Measurements from ENCODE around the gene PTPRF. TPM values are rescaled to one million over a fixed set of nuclear protein-coding genes. Genes with fewer than 3 reads are reported as not detected.

PTPRF gene
- total RNA-seq, 1 donor from 2014 or later, result 2.9 TPM

- Histone ChIP-seq H3K27ac (replicated peaks) (no peak overlapping the region), H3K36me3 (no peaks in the 10 kb centered on the region), H3K4me3 (no peak overlapping the region), H3K27me3 (ENCODE audit: low read depth) (peaks cover 71% of the 10 kb centered on the region), H3K4me1 (no peaks in the 10 kb centered on the region), H3K9me3 (replicated peaks) (no peaks in the 10 kb centered on the region)
- intact Hi-C loops (cut with micrococcal nuclease), result no loop called here
- TF ChIP-seq CTCF (IDR thresholded peaks at IDR 0.05; ENCODE audit: borderline replicate concordance), result no peak
- DNase-seq, result no peak
Observed at GRCh38 chr1:43522431-43522775, 8.3 kb upstream of the PTPRF start.

- TF ChIP-seq CTCF (IDR thresholded peaks at IDR 0.05; ENCODE audit: borderline replicate concordance), result no peak
- H3K4me1 ChIP-seq, result no peaks in the 10 kb centered on the region
- H3K27me3 ChIP-seq (ENCODE audit: low read depth), result peaks cover 72% of the 10 kb centered on the region
- DNase-seq, result no peak
- H3K36me3 ChIP-seq, result no peaks in the 10 kb centered on the region
- no peak overlapping the region for H3K4me3 ChIP-seq
- intact Hi-C loops (cut with micrococcal nuclease), result no loop called here
- H3K9me3 ChIP-seq (replicated peaks), result no peaks in the 10 kb centered on the region
- H3K27ac ChIP-seq (replicated peaks), result no peak overlapping the region
Observed at GRCh38 chr1:43522776-43523480, 7.8 kb upstream of the PTPRF start.

GRCh38 chr1:43524804-43525203, 5.9 kb upstream of the PTPRF start:
- H3K4me1 ChIP-seq, result no peaks in the 10 kb centered on the region
- H3K9me3 ChIP-seq (replicated peaks), result no peaks in the 10 kb centered on the region
- DNase-seq, result no peak
- H3K27me3 ChIP-seq (ENCODE audit: low read depth), result peaks cover 63% of the 10 kb centered on the region
- intact Hi-C loops (cut with micrococcal nuclease), result no loop called here
- no peak overlapping the region for H3K4me3 ChIP-seq
- H3K27ac ChIP-seq (replicated peaks), result no peak overlapping the region
- TF ChIP-seq CTCF (IDR thresholded peaks at IDR 0.05; ENCODE audit: borderline replicate concordance), result no peak
- H3K36me3 ChIP-seq, result no peaks in the 10 kb centered on the region

GRCh38 chr1:43526002-43526401, 4.7 kb upstream of the PTPRF start:
- H3K27me3 ChIP-seq (ENCODE audit: low read depth), result peaks cover 61% of the 10 kb centered on the region
- intact Hi-C loops (cut with micrococcal nuclease), result no loop called here
- no peak overlapping the region for H3K4me3 ChIP-seq
- TF ChIP-seq CTCF (IDR thresholded peaks at IDR 0.05; ENCODE audit: borderline replicate concordance), result no peak
- H3K36me3 ChIP-seq, result no peaks in the 10 kb centered on the region
- DNase-seq, result no peak
- H3K4me1 ChIP-seq, result peaks cover 5% of the 10 kb centered on the region
- no peak overlapping the region for H3K27ac ChIP-seq (replicated peaks)
- no peaks in the 10 kb centered on the region for H3K9me3 ChIP-seq (replicated peaks)

- H3K27me3 ChIP-seq (ENCODE audit: low read depth), result peaks cover 56% of the 10 kb centered on the region
- no peaks in the 10 kb centered on the region for H3K9me3 ChIP-seq (replicated peaks)
- intact Hi-C loops (cut with micrococcal nuclease), result no loop called here
- H3K36me3 ChIP-seq, result no peaks in the 10 kb centered on the region
- no peak overlapping the region for H3K27ac ChIP-seq (replicated peaks)
- DNase-seq, result peak; percentile 29
- H3K4me1 ChIP-seq, result peaks cover 14% of the 10 kb centered on the region
- no peak for TF ChIP-seq CTCF (IDR thresholded peaks at IDR 0.05; ENCODE audit: borderline replicate concordance)
- no peak overlapping the region for H3K4me3 ChIP-seq
Observed at GRCh38 chr1:43527111-43527878, 3.4 kb upstream of the PTPRF start.
